GM12878 (cell line): ENCODE results near the gene ZFP3. TPM values are rescaled to one million over a fixed set of nuclear protein-coding genes. Genes with fewer than 3 reads are reported as not detected.

Experiments used
- BHLHE40 ChIP-seq, 2 experiments: fragments of 450-650 bp in 1 of 2; IDR thresholded peaks; 2 replicates each; pipeline ENCODE4 v1.6.1; 2011 to 2017; ENCODE audit warnings: low read depth in 2 of 2, borderline replicate concordance in 1 of 2, improper control_type of control experiment in 1 of 2, low read length in 1 of 2, mild to moderate bottlenecking in 1 of 2
- CBFB ChIP-seq: IDR thresholded peaks from 2 replicates; pipeline ENCODE4 v1.6.1; 2016; ENCODE audit warnings: antibody characterized with exemption, low read depth
- CEBPB ChIP-seq, 2 experiments: fragments of 150-350 bp in 1 of 2; IDR thresholded peaks; 2 replicates each; pipeline ENCODE4 v1.6.1; 2012 to 2014; ENCODE audit warnings: low read depth in 2 of 2, low read length in 2 of 2, borderline replicate concordance in 1 of 2, inconsistent platforms in 1 of 2
- DPF2 ChIP-seq: fragments of 450-650 bp; IDR thresholded peaks from 2 replicates; pipeline ENCODE4 v1.6.1; 2017; ENCODE audit warnings: mild to moderate bottlenecking
- ELK1 ChIP-seq: IDR thresholded peaks from 2 replicates; pipeline ENCODE4 v1.6.1; 2012; ENCODE audit warnings: low read depth, low read length, improper control_type of control experiment
- HDAC6 ChIP-seq: fragments of 200-600 bp; sonication (generic); IDR thresholded peaks from one replicate; pipeline ENCODE4 v1.8.0; 2017; ENCODE audit warnings: antibody characterized with exemption; ENCODE audit not compliant: unreplicated experiment
- IKZF1 ChIP-seq: fragments of 450-650 bp; conservative IDR thresholded peaks from 2 replicates; pipeline ENCODE4 v1.6.1; 2017; ENCODE audit warnings: antibody characterized with exemption, mild to moderate bottlenecking
- MEF2B ChIP-seq: fragments of 450-650 bp; IDR thresholded peaks from 2 replicates; pipeline ENCODE4 v1.6.1; 2018; ENCODE audit warnings: mild to moderate bottlenecking, moderate library complexity; ENCODE audit not compliant: partially characterized antibody, poor library complexity, severe bottlenecking
- NFIC ChIP-seq: IDR thresholded peaks from 2 replicates; pipeline ENCODE4 v1.6.1; 2012; ENCODE audit warnings: low read depth, mild to moderate bottlenecking, inconsistent platforms, low read length, moderate library complexity
- NR2F1 ChIP-seq: fragments of 450-650 bp; conservative IDR thresholded peaks from 2 replicates; pipeline ENCODE4 v1.6.1; 2017; ENCODE audit warnings: mild to moderate bottlenecking
- NRF1 ChIP-seq: conservative IDR thresholded peaks from 2 replicates; pipeline ENCODE4 v1.6.1; 2011; ENCODE audit warnings: mild to moderate bottlenecking, low read depth, low read length, improper control_type of control experiment
- POU2F2 ChIP-seq: IDR thresholded peaks from 3 replicates; pipeline ENCODE4 v1.6.1; 2011; ENCODE audit warnings: low read depth, mild to moderate bottlenecking, low read length, borderline replicate concordance
- RAD21 ChIP-seq: IDR thresholded peaks from 2 replicates; pipeline ENCODE4 v1.6.1; 2011; ENCODE audit warnings: mild to moderate bottlenecking, low read depth, low read length, moderate library complexity; ENCODE audit not compliant: insufficient read depth
- RCOR1 ChIP-seq: conservative IDR thresholded peaks from 2 replicates; pipeline ENCODE4 v1.6.1; 2012; ENCODE audit warnings: low read depth, low read length, improper control_type of control experiment
- RFX5 ChIP-seq: IDR thresholded peaks from 2 replicates; pipeline ENCODE4 v1.6.1; 2011; ENCODE audit warnings: low read depth, low read length, improper control_type of control experiment
- STAT3 ChIP-seq: IDR thresholded peaks from 2 replicates; pipeline ENCODE4 v1.6.1; 2011; ENCODE audit warnings: low read depth, low read length, improper control_type of control experiment
- YY1 ChIP-seq: IDR thresholded peaks from 2 replicates; pipeline ENCODE4 v1.6.1; 2011; ENCODE audit warnings: low read depth, mild to moderate bottlenecking, low read length
- ZNF24 ChIP-seq: fragments of 450-650 bp; IDR thresholded peaks from 2 replicates; pipeline ENCODE4 v1.6.1; 2017; ENCODE audit warnings: antibody characterized with exemption, mild to moderate bottlenecking
- ZNF622 ChIP-seq: fragments of 450-650 bp; IDR thresholded peaks from 2 replicates; pipeline ENCODE4 v1.6.1; 2017; ENCODE audit warnings: mild to moderate bottlenecking, inconsistent platforms
- ZSCAN29 ChIP-seq: fragments of 450-650 bp; IDR thresholded peaks from 2 replicates; pipeline ENCODE4 v1.6.1; 2017; ENCODE audit warnings: mild to moderate bottlenecking, moderate library complexity
- polyA plus RNA-seq, 11 experiments: library from polyadenylated mRNA; depleted of rRNA in 4 of 11; unstranded in 6 of 11; stranded (reverse) in 5 of 11; fragments of >200 nt; fragmentation: Nextera tagmentation in 4 of 11; fragmentation: Illumina TruSeq in 1 of 11; extraction: Ambion mirVana in 4 of 11; extraction: Trizol in 1 of 11; gene quantifications; 1 replicate in 1 of 11; 2 replicates in 10 of 11; pipeline versions ENCODE4 v1.2.1 to v1.2.3, GENCODE V29; 2011 to 2016; ENCODE audit warnings: inconsistent platforms in 2 of 11, missing spikeins in 2 of 11, low read depth in 1 of 11
- total RNA-seq, 4 experiments: library from RNA; depleted of rRNA in 3 of 4; stranded (reverse); fragments of >200 nt in 3 of 4; fragmentation: Illumina TruSeq in 1 of 4; extraction: Trizol in 1 of 4; gene quantifications; 2 replicates each; pipeline versions ENCODE4 v1.2.1 to v1.2.3, GENCODE V29; 2013 to 2021
- TF ChIP-seq, protein P1 (sequence below), 3 experiments: IDR thresholded peaks in 2 of 3; conservative IDR thresholded peaks in 1 of 3; 2 replicates each; pipeline ENCODE4 v1.5.1; 2011; ENCODE audit warnings: low read depth in 3 of 3, low read length in 3 of 3, mild to moderate bottlenecking in 3 of 3, control low read depth in 2 of 3, moderate library complexity in 2 of 3, inconsistent platforms in 1 of 3, mixed read lengths in 1 of 3; ENCODE audit not compliant: control insufficient read depth in 2 of 3, insufficient read depth in 1 of 3; ENCODE audit errors: extremely low read depth in 1 of 3
- TF ChIP-seq, protein P2 (sequence below): fragments of 450-650 bp; formaldehyde crosslinking; IDR thresholded peaks from 2 replicates; pipeline ENCODE4 v1.4.0; 2020; ENCODE audit warnings: mild to moderate bottlenecking, moderate library complexity
- TF ChIP-seq, protein P3 (sequence below): IDR thresholded peaks from 2 replicates; pipeline ENCODE4 v1.6.1; 2011; ENCODE audit warnings: low read depth, mild to moderate bottlenecking, low read length, moderate library complexity, borderline replicate concordance; ENCODE audit errors: extremely low read depth

Gene ZFP3
- total and polyA plus RNA-seq, 10 of the 15 experiments (the other 5 are each of a cell fraction or from before 2014, with no cell fraction given) = 0.37 to 4.1 (median 1.6) TPM

DNA sequence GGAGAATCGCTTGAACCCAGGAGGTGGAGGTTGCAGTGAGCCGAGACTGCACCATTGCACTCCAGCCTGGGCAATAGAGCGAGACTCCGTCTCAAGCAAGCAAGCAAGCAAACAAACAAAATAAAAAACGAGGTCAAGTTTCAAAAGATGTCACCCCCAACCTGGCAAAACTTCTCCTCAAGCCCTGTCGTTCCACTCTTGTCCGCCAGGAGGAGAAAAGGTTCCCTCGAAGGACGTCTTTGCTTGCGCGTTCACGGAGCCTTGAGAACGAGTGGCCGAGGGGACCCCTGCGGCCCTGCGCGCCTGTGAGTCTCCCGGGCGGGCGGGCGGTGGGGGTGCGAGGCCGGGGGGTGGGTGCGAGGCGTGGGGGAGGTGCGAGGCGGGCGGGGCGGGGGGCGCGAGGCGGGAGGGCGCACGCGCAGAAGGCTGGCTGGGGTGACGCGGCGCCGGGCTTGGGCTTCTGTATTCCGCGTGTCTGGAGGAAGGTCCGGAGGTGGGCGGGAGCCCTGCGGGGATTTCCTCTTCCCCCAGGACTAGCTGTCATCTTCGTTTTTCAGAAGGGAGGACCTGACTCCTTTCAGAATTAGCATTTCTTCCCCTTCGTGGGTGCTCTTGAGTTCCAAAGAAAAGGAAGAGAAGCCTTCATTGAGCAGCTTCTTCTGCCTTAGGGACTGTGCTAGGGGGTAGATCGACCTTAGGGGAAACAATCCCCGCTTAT, 46.7 kb upstream of the ZFP3 start (continued):
- no peak for TF ChIP-seq NRF1
- peak; percentile 56 for TF ChIP-seq IKZF1
- TF ChIP-seq HDAC6 = no peak
- TF ChIP-seq ZNF622 = no peak
- TF ChIP-seq, protein P1, sequence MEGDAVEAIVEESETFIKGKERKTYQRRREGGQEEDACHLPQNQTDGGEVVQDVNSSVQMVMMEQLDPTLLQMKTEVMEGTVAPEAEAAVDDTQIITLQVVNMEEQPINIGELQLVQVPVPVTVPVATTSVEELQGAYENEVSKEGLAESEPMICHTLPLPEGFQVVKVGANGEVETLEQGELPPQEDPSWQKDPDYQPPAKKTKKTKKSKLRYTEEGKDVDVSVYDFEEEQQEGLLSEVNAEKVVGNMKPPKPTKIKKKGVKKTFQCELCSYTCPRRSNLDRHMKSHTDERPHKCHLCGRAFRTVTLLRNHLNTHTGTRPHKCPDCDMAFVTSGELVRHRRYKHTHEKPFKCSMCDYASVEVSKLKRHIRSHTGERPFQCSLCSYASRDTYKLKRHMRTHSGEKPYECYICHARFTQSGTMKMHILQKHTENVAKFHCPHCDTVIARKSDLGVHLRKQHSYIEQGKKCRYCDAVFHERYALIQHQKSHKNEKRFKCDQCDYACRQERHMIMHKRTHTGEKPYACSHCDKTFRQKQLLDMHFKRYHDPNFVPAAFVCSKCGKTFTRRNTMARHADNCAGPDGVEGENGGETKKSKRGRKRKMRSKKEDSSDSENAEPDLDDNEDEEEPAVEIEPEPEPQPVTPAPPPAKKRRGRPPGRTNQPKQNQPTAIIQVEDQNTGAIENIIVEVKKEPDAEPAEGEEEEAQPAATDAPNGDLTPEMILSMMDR (IDR thresholded peaks at IDR 0.05 in 2 of 3, conservative IDR thresholded peaks at IDR 0.05 in 1 of 3; ENCODE audit: control insufficient read depth in 2 of 3, extremely low read depth in 1 of 3, insufficient read depth in 1 of 3, low read depth in 3 of 3, low read length in 3 of 3) = peak; percentile 67 to 81 (median 69)
- TF ChIP-seq NFIC = no peak
- TF ChIP-seq NR2F1 = no peak
- peak; percentile 70 for TF ChIP-seq RAD21
- TF ChIP-seq, protein P2, sequence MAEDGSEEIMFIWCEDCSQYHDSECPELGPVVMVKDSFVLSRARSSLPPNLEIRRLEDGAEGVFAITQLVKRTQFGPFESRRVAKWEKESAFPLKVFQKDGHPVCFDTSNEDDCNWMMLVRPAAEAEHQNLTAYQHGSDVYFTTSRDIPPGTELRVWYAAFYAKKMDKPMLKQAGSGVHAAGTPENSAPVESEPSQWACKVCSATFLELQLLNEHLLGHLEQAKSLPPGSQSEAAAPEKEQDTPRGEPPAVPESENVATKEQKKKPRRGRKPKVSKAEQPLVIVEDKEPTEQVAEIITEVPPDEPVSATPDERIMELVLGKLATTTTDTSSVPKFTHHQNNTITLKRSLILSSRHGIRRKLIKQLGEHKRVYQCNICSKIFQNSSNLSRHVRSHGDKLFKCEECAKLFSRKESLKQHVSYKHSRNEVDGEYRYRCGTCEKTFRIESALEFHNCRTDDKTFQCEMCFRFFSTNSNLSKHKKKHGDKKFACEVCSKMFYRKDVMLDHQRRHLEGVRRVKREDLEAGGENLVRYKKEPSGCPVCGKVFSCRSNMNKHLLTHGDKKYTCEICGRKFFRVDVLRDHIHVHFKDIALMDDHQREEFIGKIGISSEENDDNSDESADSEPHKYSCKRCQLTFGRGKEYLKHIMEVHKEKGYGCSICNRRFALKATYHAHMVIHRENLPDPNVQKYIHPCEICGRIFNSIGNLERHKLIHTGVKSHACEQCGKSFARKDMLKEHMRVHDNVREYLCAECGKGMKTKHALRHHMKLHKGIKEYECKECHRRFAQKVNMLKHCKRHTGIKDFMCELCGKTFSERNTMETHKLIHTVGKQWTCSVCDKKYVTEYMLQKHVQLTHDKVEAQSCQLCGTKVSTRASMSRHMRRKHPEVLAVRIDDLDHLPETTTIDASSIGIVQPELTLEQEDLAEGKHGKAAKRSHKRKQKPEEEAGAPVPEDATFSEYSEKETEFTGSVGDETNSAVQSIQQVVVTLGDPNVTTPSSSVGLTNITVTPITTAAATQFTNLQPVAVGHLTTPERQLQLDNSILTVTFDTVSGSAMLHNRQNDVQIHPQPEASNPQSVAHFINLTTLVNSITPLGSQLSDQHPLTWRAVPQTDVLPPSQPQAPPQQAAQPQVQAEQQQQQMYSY (CRISPR knock-in tag) = no peak
- TF ChIP-seq BHLHE40 (IDR thresholded peaks at IDR 0.05; ENCODE audit: borderline replicate concordance in 1 of 2, low read depth in 2 of 2, low read length in 1 of 2) = no peak
- TF ChIP-seq ELK1 = no peak
- peak; percentile 66 for TF ChIP-seq MEF2B
- TF ChIP-seq CEBPB (IDR thresholded peaks at IDR 0.05; ENCODE audit: borderline replicate concordance in 1 of 2, low read depth in 2 of 2, low read length in 2 of 2) = no peak
- peak; percentile 11; the same call in 1 of the 3 replicates for TF ChIP-seq POU2F2
- peak; percentile 70 for TF ChIP-seq YY1
- no peak for TF ChIP-seq ZSCAN29
- TF ChIP-seq CBFB = no peak
- TF ChIP-seq DPF2 = 0 out of 2 replicates have a peak, but pooled peaks have one; percentile 41
- no peak for TF ChIP-seq STAT3
- TF ChIP-seq, protein P3, sequence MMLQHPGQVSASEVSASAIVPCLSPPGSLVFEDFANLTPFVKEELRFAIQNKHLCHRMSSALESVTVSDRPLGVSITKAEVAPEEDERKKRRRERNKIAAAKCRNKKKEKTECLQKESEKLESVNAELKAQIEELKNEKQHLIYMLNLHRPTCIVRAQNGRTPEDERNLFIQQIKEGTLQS = no peak
- no peak for TF ChIP-seq RFX5
- TF ChIP-seq ZNF24 = peak; percentile 81
- no peak for TF ChIP-seq RCOR1
